ENCODE measurements around the gene DOCK4.

Gene DOCK4

DNA sequence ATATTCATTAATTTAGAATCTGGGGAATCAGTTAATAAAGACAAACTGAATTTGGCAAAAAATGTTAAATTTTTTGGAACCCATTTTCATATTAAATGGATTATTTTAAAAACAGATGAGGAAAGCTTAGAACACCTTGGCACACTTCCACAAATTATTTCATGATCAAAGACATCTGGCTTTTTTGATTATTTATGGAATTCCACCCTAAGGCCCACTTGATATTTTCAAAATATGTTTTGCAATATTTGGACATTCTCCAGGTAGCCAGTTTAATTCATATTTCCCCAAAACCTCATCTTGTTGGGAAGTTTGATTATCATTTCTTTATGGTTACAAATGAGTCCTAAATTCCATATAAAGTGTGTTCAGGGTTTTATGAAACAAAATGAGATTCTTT, 129.9 kb downstream of the DOCK4 start:
- no peak for DNase-seq (ENCODE audit: low spot score)

- DNase-seq (ENCODE audit: low spot score): no peak
Observed at GRCh38 chr7:112074464-112074863, 131.7 kb downstream of the DOCK4 start.

DNA sequence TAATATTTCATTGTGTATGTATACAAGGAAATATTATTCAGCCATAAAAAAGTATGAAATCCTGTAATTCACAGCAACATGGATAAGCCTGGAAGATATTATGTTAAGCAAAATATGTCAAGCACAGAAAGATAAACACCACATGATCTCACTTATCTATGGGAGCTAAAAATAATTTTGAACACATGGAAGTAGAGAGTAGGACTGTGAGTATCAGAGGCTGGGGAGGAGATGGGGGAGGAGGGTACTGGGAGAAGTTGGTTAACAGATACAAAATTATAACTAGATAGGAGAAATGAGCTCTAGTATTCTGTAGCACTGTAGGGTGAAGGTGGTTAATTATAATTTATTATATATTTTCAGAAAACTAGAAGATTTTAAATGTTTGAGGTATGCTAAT, 132.7 kb downstream of the DOCK4 start:
- DNase-seq (ENCODE audit: low spot score): no peak

GRCh38 chr7:112072541-112073245, 133.5 kb downstream of the DOCK4 start:
- DNase-seq (ENCODE audit: low spot score): no peak

GRCh38 chr7:112071856-112072255, 134.3 kb downstream of the DOCK4 start:
- DNase-seq (ENCODE audit: low spot score): no peak

GRCh38 chr7:112070674-112071256, 135.4 kb downstream of the DOCK4 start:
- no peak for DNase-seq (ENCODE audit: low spot score)

DNA sequence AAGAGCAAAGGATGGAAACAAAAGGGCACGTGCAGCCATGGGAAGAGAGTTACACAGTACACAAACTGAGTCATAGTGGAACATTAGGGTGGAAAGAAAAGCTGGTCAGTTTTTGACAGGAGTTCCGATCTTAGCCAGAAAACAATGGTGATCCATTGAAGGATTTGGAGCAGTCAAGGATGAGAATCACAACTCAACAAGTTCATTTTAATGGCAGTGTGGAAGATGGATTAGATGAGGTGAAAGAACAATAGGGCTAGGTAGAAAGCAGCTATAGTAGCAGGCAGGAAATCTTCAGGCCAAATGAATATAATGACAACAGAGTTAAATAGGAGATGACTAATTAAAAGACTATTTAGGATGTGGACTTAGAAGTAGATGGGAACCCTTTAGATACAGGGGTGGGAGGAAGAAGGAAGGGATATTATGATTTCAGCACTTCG, 136.3 kb downstream of the DOCK4 start:
- DNase-seq (ENCODE audit: low spot score): no peak

- no peak for DNase-seq (ENCODE audit: low spot score)
Observed at GRCh38 chr7:112068967-112069366, 137.2 kb downstream of the DOCK4 start.

DNA sequence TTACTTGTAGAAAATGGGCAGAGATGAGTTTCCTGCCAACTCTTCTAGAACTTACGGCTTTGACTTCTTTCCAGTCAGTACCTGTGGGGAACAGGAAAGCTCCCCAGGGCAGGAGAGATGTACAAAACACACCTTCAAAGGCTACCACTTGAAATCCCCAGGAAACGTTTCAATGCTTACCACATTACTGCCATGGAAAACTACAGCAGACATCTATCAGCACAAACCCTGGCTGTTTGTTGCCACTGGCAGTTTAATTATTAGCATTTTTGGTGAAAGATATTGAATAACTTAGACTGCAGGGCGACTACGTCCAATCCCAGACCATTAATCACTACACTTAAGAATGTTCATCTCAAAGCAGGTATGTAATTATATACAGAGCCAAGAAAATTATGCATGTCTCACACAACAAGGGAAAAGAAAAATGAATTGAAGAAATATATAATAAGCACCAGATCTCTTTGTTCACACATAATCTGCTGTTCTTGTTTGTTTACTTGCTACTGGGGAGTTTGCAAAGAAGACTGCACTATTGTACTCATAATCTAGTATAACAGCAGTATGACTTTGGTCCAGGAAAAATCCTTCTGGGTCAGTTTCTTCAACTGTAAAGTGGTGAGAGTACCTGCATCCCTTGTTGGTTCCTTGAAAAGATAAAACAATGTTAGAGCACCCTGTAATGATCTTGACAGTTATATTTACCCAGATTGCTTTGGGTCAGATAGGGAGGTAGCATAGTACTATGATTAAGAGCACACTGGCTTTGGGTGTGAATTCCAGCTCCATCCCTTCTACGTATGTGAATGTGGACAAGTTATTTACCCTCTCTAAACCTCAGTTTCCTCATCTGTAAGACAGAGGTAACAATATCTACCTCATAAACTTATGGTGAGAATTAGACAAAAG, 138.3 kb downstream of the DOCK4 start:
- no peak for DNase-seq (ENCODE audit: low spot score)

DNA sequence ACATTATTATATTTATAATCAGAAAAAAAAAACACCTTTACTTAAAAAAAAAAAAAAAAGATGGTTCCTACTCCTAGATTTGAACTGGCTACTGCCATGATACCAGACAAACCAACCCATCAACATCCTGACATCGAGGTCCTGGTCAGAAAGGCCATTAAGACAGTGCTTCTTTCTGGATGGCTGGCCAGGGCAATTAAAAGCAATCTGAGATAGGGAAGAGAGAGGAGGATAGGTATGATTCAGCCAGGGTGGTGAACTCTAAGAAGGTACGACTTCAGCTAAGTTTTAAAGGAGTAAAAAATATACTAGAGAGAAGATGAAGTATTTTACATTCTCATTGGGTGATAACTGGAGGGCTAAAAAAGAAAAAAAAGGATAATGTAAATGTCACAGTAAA, 139.0 kb downstream of the DOCK4 start:
- no peak for DNase-seq (ENCODE audit: low spot score)

- DNase-seq (ENCODE audit: low spot score): no peak
Observed at GRCh38 chr7:112065758-112066157, 140.4 kb downstream of the DOCK4 start.

- no peak for DNase-seq (ENCODE audit: low spot score)
Observed at GRCh38 chr7:112064627-112065385, 141.4 kb downstream of the DOCK4 start.

DNA sequence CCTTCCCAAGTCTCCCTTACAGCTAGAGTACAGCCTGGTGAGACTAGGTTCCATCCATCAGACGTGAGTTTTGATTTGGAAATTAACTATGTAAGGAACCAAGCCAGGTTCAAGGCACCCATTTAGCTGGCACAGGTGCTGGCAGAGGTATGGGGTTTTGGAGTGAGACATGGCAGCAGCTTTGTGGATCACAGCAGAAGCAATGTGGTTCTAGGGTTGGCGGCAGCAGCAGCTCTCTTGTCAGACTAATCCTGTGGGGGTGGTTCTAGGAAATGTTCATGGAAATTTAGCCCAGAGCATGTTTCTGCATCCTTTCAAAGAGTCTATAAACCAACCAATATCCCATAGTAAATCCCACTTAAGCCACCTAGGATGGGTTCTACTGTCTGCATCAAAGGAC, 142.2 kb downstream of the DOCK4 start:
- no peak for DNase-seq (ENCODE audit: low spot score)

- no peak for DNase-seq (ENCODE audit: low spot score)
Observed at GRCh38 chr7:112061051-112061450, 145.1 kb downstream of the DOCK4 start.

DNA sequence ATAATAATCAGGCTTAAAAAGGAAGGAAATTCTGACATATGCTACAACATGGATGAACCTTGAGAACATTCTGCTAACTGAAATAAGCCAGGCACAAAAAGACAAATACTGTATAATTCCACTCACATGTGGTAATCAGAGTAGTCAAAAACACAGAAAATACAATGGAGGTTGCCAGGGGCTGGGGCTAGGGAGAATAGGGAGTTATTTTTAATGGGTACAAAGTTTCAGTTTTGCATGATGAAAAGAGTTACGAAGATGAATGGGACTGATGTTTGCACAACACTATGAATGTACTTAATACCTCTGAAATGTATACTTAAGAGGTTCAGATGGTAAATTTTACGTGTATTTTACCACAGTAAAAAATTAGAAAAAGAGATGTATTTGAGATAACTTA, 145.6 kb downstream of the DOCK4 start:
- DNase-seq (ENCODE audit: low spot score): no peak

GRCh38 chr7:112059675-112060074, 146.5 kb downstream of the DOCK4 start:
- no peak for DNase-seq (ENCODE audit: low spot score)

DNA sequence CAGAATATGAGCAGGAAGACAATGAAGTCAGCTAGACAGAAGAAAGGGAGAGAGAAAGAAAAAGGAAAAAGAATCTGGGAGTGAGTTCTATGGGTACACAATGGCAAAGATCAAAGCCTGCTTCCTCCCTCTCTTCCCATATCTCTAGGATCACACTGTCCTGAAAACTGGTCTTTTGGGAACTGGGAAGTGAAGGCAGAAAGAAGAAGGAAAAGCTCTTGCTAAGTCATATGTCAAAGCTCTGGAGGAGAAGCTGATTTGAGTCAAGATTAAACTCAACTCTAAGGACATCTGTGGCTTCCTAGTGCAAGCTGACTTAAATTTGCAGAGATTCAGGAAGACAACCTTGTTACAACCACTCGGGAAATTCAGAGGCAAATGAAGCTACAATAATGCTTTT, 147.5 kb downstream of the DOCK4 start:
- DNase-seq (ENCODE audit: low spot score): peak; percentile 26

DNA sequence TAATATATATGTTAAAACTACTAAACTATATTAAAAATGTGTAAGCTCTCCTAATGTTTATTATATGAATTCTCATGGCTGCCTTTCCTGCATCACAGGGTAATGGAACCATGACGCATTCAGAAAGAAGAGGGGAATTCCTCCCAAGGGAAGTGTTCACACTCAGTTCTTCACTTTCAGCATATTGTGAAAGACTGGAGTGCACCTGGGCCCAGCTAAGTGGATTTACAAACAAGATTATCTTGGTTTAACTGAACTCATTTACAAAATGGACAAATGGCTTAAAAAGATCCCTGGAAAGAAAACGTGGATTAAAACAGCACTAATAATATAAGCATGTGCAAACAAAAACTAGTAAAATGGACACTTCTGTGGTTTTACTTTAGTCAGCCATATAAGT, 149.8 kb downstream of the DOCK4 start:
- no peak for DNase-seq (ENCODE audit: low spot score)

DNA sequence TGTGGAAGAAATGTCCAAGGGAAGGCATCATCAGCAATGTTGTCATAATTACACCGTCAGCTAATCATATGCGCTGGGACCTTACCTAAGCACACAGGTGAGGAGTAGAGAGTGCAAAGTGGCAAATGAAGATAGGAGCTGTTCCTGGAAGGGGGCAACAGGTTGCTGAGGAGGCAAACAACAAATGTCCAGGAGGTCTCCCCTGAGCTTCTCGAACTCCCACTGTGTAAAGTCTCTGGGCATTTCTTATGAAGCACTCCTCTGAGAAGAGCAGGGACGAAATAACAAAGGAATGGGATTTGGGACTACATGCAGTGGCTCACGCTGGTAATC, 152.5 kb downstream of the DOCK4 start:
- no peak for DNase-seq (ENCODE audit: low spot score)

DNA sequence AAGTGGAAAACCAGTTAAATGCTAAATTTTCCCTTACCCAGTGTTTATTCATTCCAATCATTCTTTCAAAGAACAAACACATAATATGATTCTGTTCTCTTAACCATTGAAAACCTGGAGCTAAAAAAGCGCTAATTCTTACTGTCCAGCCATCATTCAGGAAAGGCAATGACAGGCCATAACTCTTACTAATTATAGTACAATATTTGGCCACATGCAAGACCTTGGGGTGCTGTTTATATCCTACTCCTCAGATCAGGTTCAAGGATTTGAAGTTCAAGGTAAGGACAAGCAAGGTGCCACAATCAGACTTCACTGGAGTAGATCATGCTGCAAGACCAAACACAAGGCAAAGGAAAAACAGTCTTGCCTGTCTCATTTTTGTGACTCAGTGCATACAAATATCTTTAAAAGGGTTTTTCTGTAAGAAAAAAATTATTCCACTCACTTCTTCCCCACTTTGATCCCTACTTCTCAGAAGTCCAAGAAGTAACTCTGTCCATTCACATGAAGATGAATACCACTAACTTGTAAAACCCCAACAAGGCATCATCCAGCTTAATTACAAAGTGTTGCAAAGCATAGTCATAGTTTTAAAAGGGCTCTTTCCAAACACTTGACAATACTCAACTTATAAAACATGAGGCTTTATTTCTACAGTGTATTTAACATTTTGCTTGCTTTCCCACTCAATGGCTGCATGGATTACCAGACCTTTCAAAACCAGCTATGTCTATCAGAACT, 153.0 kb downstream of the DOCK4 start:
- DNase-seq (ENCODE audit: low spot score): no peak

GRCh38 chr7:112052498-112052897, 153.7 kb downstream of the DOCK4 start:
- no peak for DNase-seq (ENCODE audit: low spot score)

Measured in globus pallidus (tissue), 1 donor.